Cardiac fibroblast (primary cell): ENCODE results near the gene COL7A1.

Source experiments
- DNase-seq, 2 donors: peaks; one replicate each; pipeline versions ENCODE4 v3.0.0 to v3.0.0-alpha.2; 2010; ENCODE audit warnings: low read depth in 2 of 2
- H3K4me3 ChIP-seq, 2 donors: replicated peaks in 1 of 2; 1 replicate in 1 of 2; 2 replicates in 1 of 2; pipeline ENCODE4 v1.5.1; 2011; ENCODE audit warnings: low read depth in 2 of 2, low read length in 2 of 2, mild to moderate bottlenecking in 2 of 2, moderate library complexity in 1 of 2
- TF ChIP-seq, protein P1 (sequence below): IDR thresholded peaks from one replicate; pipeline ENCODE4 v1.5.1; 2011; ENCODE audit warnings: low read depth, mild to moderate bottlenecking, low read length, inconsistent platforms

The COL7A1 gene

DNA sequence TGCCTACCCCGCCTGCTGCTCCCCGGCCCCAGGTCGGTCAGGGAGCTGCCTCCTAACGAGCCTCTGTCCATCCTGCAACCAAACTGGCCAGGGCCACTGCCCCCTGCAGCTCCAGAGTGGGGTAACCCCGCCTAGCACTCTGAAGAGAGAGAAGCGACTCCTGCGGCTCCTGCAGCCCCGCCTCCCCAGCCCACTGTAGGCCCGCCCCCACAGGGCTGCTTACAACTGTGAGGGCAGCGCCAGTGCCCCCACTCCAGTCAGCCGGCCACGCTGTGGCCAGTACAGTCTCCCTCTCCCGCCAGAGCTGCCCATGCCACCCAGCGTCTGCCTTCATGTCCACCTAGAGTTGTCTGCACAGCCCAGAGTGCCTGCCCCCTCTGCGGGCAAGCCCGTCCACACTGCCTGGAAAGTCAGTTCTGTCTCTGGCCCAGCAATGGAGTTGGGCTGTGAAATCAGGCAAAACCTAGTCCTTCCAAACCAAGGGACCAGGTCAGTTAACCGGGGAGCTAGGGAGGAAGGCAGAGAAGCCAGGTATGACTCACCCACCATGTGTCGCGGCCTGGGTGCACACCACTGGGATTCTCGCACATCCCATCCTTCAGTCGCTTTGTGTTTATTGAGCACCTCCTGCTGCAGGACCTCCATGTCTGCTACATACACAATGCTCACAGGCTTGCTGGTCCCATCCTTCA, 33.9 kb downstream of the COL7A1 start:
- peak overlapping the region; percentile 3 to 18 for H3K4me3 ChIP-seq
- TF ChIP-seq, protein P1, sequence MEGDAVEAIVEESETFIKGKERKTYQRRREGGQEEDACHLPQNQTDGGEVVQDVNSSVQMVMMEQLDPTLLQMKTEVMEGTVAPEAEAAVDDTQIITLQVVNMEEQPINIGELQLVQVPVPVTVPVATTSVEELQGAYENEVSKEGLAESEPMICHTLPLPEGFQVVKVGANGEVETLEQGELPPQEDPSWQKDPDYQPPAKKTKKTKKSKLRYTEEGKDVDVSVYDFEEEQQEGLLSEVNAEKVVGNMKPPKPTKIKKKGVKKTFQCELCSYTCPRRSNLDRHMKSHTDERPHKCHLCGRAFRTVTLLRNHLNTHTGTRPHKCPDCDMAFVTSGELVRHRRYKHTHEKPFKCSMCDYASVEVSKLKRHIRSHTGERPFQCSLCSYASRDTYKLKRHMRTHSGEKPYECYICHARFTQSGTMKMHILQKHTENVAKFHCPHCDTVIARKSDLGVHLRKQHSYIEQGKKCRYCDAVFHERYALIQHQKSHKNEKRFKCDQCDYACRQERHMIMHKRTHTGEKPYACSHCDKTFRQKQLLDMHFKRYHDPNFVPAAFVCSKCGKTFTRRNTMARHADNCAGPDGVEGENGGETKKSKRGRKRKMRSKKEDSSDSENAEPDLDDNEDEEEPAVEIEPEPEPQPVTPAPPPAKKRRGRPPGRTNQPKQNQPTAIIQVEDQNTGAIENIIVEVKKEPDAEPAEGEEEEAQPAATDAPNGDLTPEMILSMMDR = peak; percentile 42
- DNase-seq = peak; percentile 52 to 66

DNA sequence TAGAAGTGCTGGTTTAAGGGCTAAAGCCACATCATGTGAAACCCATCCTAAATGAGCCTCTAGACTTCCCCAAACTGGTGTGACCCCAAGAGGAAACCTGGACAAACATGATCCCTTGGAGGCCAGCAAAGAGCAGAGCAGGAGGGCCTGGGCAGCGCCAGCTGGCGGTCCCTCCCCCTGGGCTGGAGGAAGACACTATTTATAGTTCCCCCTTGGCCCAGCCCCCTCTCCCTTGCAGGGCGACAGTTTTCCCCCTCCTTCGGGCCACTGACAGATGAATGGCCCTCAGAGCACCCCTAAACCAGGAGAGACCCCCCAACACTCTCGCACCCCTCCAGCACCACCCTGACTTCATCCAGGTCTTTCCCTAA, 34.5 kb downstream of the COL7A1 start:
- peak overlapping the region; percentile 3 to 18 for H3K4me3 ChIP-seq
- DNase-seq = no peak
- TF ChIP-seq, protein P1 = no peak

- no peak overlapping the region for H3K4me3 ChIP-seq
- TF ChIP-seq, protein P1 = no peak
- no peak for DNase-seq
Measured at GRCh38 chr3:48558493-48559134, 36.5 kb downstream of the COL7A1 start.

DNA sequence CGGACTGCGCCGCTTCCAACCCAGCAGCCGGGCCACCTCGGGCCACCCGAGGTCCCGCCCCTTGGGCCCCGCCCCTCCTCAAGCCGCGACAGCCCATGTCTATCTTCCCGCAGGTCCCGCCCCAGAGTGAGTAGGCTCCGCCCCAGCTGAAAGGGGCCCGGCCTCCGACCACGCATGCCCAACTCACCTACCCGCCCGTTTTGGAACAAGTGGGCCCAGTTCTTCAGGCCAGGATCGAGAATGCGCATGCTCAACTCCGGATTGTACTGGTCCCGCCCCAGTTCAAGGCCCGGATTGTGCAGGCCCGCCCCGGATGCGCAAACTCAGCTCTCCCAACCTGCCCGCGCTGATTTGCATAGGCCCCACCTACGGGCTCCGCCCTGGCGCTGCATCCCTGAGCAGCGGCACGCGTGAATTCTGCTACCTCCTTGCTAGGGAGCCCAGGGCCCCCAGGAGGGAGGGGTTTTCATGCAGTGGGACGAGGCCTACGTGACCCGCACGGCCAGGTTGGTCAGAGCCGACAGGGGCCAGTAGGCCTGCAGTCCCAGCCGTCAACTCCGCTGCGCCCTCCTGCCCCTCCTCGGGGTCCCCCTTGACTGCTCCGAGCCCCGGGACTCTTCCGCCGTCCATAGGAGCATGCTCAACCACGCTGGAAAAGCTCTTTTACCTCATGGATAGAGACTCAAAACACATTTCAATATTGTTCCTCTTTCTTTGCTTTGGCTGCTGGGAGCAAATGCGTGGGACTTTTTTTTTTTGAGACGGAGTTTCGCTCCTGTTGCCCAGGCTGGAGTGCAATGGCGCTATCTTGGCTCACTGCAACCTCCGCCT, 38.1 kb downstream of the COL7A1 start, which contains the start of gene PFKFB4:
PFKFB4 (minus strand) TSS at position 8 of the 831 bp plus-strand sequence. CDS start 26 bp downstream, outside the sequence.
- peak; percentile 100 for DNase-seq
- TF ChIP-seq, protein P1 = no peak
- H3K4me3 ChIP-seq = peak within 1 kb of the TSS; percentile 75 to 81

DNA sequence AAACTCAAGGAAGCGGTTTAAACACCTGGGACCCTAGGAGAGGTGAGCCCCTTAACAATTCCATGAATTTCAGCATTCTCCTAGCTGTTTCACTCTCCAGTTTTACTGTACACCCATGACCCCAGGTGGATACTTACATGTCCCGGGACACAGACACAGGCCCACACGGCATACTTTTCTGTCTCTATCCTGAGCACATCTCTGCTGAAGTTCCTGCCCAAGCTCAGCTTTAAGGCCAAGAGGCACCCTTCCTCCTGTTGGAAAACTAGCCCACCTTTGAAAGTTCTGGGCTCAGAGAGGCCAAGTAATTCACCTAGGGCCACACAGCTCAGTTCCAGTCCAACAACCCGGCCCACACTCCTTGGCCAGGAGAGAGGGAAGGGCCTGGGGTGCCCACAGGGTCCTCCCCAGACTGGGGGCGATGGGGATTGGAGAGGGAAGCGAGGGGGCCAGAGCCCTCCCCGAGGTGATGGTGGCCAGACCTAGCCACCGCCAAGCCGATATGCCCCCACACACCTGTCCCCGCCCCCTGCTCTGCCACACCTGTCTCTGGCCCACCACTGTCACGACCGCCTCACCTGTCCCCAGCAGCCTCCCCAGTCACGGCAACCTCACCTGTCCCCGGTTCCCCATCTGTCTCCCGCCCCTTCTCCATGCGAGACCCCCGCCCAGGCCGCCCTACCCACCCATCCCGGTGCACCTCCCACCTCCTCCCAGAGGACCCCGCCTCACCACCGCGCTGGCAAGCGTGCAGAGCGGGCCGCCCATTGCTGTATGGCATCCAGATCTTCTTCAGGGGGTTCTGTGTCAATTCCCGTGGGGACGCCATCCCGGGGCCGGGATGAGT, 39.0 kb downstream of the COL7A1 start:
- peak overlapping the region; percentile 75 to 81 for H3K4me3 ChIP-seq
- TF ChIP-seq, protein P1 = no peak
- DNase-seq = no peak
